GM18870 (cell line): ENCODE results near the gene GKN1.

Experiments used
- ATAC-seq: cut with Tn5 transposase; IDR thresholded peaks from one replicate; pipeline ENCODE4 v1.9.1; 2021; ENCODE audit warnings: moderate library complexity; ENCODE audit not compliant: unreplicated experiment

Gene GKN1

DNA sequence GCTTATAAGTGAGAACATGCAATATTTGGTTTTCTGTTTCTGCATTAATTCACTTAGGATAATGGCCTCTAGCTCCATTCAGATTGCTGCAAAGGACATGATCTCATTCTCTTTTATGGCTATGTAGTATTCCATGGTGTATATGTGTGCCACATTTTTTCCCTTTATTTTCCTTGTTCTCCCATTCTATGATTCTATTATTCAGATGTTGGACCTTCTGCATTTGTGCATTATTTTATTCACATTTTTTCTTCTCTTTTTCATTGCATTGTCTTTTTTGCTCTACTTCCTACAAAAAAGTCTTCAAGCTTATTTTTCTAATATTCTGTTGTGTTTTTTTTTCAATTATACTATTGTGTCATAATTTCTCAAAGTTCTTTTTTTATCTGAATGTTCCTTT lies 27.4 kb downstream of the GKN1 start:
- ATAC-seq, result no peak

- no peak for ATAC-seq
These were observed 29.3 kb downstream of the GKN1 start for GRCh38 chr2:69003731-69004130.

- ATAC-seq, result no peak
These were observed 32.7 kb downstream of the GKN1 start for GRCh38 chr2:69007169-69007568.

DNA sequence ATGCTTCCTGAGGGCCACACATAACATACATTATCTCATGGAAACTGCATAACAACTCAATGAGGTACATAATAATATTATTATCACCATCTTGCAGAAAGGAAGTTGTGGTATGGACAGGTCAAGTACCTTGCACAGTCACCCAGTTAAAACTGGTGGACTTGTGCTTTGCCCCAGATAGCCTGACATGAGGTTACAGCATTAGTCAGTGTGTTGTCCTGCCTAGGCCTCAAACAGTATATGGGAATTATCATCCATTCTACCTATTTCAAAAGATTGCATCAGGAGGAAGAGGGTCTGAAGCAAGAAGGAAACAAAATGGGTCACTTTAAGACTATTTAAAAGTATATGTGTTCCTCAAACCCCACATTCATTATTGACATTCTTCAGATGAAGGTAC lies 33.2 kb downstream of the GKN1 start:
- no peak for ATAC-seq

- ATAC-seq, result no peak
These were observed 36.2 kb downstream of the GKN1 start for GRCh38 chr2:69010437-69011194.

GRCh38 chr2:69011611-69012157 lies 37.2 kb downstream of the GKN1 start:
- no peak for ATAC-seq

DNA sequence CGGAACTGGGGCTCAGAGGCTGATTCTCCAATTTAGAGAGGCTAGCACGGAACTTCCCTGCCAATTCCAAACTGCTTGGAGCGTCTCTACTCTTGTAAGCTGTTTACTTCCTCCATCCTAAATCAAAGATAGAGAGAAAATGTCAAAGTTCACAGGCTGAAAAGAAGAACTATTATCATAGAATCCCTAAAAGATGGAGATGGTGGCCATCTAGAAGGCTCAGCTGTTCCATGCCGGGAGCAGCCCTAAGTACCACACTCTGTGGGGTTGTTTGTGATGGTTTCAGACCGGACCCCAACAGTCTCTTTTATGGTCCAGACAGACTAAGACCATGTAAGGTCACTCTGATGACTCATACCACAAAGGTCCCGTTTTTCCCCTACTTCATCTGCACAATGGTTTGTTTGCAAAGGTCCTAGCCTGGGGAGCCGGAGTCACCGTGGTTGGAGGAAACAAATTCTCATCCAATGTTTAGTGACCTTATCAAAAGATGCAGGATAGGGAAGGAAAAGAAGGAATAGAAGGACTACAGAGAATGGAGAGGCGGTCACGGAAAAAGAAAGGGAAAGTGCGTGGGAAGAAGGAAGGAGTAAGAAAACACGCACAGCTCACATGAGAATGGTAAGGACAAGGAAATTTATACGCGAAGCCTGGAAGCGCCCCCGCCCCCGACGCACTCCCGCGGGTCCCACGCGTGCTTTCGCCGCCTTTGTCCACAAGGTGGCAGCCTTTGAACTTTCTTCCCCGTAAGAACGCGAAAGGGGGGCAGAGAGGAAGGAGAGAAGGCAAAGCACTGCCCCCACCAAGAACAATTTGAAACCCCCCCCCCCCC lies 38.1 kb downstream of the GKN1 start:
- ATAC-seq, result no peak

DNA sequence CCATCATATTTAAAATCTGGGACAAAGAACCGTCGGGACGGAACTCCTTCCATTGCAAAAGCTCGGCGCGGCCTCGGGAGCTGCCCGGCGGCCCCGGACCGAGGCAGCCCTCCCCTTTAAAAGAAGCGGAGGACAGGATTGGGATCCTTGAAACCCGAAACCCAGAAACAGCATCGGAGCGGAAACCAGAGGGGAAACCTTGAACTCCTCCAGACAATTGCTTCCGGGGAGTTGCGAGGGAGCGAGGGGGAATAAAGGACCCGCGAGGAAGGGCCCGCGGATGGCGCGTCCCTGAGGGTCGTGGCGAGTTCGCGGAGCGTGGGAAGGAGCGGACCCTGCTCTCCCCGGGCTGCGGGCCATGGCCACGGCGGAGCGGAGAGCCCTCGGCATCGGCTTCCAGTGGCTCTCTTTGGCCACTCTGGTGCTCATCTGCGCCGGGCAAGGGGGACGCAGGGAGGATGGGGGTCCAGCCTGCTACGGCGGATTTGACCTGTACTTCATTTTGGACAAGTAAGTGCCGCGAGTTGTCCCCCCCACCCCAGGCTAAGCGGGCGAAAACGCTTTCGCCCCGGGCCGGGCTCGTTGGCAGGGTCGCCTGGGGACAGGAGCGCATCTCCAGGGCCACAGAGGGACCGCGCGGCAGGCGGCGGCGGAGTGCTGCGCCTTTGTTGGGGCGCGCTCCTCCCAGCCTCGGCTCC lies 38.9 kb downstream of the GKN1 start, which contains the start of gene ANTXR1:
Gene ANTXR1, plus strand, starts transcription at position 38 of the 698 bp plus-strand sequence. Its CDS starts 321 bp downstream, at position 359.
- ATAC-seq, result no peak

- ATAC-seq, result no peak
These were observed 39.7 kb downstream of the GKN1 start for GRCh38 chr2:69013840-69014821.

- no peak for ATAC-seq
These were observed 42.6 kb downstream of the GKN1 start for GRCh38 chr2:69017080-69017479.

GRCh38 chr2:69017835-69018234 lies 43.4 kb downstream of the GKN1 start:
- no peak for ATAC-seq

- ATAC-seq, result no peak
These were observed 44.3 kb downstream of the GKN1 start for GRCh38 chr2:69018678-69019095.

- no peak for ATAC-seq
These were observed 46.3 kb downstream of the GKN1 start for GRCh38 chr2:69020496-69021426.

GRCh38 chr2:69021727-69022126 lies 47.3 kb downstream of the GKN1 start:
- no peak for ATAC-seq

- ATAC-seq, result no peak
These were observed 48.1 kb downstream of the GKN1 start for GRCh38 chr2:69022548-69022947.

DNA sequence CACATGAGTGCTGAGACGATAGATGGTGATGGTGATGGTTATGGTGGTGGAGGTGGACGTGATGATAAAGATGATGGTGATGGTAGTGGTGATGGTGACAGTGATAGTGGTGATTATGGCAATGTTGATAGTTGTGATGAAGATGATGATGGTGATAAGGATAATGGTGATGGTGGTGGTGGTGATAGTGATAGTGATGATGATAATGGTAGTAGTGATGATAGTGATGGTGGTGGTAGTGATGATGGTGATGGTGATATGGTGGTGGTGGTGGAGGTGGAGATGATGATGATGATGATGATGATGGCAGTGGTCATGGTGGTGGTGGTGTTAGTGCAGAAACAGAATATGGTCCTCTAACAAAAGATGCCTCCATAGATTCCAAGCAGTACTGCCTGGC lies 48.8 kb downstream of the GKN1 start:
- no peak for ATAC-seq

DNA sequence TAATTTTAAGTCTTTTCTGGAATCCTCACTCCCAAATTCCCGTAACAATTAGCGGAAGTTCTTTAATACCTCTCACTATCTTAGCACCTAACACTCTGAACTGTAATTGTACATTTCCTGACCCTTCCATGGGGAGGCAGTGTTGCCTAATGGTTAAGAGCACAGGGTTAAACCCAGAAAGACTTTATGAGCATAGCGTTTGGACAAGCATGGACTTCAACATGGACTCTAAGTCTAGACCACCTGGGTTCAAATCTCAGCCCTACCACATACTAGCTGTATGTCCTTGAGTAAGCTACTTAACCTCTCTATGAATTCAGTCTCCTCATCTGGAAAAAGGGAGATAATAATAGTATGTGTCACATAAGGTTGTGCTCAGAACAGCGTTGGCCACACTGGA lies 51.6 kb downstream of the GKN1 start:
- peak; percentile 55 for ATAC-seq

GRCh38 chr2:69026691-69027459 lies 52.4 kb downstream of the GKN1 start:
- ATAC-seq, result no peak
